Measurements from ENCODE around the gene TCF7L1.

The TCF7L1 gene, protein sequence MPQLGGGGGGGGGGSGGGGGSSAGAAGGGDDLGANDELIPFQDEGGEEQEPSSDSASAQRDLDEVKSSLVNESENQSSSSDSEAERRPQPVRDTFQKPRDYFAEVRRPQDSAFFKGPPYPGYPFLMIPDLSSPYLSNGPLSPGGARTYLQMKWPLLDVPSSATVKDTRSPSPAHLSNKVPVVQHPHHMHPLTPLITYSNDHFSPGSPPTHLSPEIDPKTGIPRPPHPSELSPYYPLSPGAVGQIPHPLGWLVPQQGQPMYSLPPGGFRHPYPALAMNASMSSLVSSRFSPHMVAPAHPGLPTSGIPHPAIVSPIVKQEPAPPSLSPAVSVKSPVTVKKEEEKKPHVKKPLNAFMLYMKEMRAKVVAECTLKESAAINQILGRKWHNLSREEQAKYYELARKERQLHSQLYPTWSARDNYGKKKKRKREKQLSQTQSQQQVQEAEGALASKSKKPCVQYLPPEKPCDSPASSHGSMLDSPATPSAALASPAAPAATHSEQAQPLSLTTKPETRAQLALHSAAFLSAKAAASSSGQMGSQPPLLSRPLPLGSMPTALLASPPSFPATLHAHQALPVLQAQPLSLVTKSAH

DNA sequence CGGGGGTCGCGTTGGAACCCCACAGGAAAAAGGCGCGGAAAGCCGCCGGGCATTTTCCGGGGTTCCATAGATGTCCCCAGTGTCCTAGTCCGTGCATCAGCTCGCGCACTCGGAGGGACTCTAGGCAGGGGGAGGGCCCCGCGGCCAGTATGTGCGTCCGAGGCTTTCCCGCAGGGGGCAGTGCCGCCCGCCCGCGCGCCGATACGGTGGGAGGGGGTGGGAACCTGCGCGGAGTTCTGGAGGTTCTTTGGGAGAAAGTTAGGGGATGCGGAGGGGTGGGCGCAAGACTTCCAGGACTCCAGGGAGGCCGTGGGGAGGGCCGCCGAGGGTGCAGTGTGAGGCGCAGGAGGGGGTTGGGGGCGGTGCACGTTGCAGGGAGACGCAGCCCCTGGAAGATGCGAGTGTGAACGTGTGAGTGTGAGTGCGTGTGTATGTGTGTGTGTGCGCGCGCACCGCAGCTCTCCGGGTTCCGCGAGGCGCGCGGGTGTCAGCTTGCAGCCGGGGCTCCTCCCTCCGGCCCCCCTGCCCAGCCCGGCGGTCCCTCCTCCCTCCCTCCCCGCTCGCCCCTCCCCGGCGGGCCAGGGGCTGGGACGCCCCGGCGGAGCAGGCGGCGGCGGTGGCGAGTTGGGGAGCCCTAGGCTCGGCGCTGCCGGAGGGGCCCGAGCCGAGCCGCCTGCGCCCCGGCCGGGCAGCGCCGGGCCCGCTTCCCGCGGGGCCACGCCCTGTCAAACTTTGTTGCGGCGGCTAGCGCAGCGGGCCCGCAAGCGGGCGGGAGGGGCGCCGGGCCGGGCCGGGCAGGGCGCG is at the start of gene TCF7L1:
Gene TCF7L1, plus strand, starts transcription at position 559 of the 804 bp plus-strand sequence. CDS start 293 bp downstream, outside the sequence.
- DNase-seq (ENCODE audit: low read depth) = peak; percentile 62
- peak within 1 kb of the TSS; percentile 76 for H3K4me3 ChIP-seq (ENCODE audit: control insufficient read depth, low read depth, low read length)
- peak; percentile 94 for TF ChIP-seq CTCF (IDR thresholded peaks at IDR 0.05; ENCODE audit: control insufficient read depth, insufficient read depth, low read depth, low read length, missing control alignments)

DNA sequence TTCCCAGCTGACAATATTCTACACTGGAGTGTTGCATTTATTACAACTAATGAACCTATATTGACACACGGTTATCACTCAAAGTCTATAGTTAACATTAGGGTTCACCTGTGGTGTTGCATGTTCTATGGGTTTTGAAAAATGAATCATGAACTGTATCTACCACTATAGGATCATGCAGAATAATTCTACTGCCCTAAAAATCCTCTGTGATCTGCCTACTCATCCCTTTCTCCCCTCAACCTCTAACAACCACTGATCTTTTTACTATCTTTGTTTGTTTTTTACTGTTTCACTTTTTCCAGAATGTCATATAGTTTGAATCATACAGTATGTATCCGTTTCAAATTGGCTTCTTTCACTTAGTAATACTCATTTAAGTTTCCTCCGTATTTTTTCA is 47.6 kb upstream of the TCF7L1 start:
- no peak for DNase-seq (ENCODE audit: low read depth)
- TF ChIP-seq CTCF (IDR thresholded peaks at IDR 0.05; ENCODE audit: control insufficient read depth, insufficient read depth, low read depth, low read length, missing control alignments) = no peak
- no peak overlapping the region for H3K4me3 ChIP-seq (ENCODE audit: control insufficient read depth, low read depth, low read length)

GRCh38 chr2:85087541-85087940 is 45.7 kb upstream of the TCF7L1 start:
- TF ChIP-seq CTCF (IDR thresholded peaks at IDR 0.05; ENCODE audit: control insufficient read depth, insufficient read depth, low read depth, low read length, missing control alignments) = no peak
- H3K4me3 ChIP-seq (ENCODE audit: control insufficient read depth, low read depth, low read length) = no peak overlapping the region
- DNase-seq (ENCODE audit: low read depth) = no peak

DNA sequence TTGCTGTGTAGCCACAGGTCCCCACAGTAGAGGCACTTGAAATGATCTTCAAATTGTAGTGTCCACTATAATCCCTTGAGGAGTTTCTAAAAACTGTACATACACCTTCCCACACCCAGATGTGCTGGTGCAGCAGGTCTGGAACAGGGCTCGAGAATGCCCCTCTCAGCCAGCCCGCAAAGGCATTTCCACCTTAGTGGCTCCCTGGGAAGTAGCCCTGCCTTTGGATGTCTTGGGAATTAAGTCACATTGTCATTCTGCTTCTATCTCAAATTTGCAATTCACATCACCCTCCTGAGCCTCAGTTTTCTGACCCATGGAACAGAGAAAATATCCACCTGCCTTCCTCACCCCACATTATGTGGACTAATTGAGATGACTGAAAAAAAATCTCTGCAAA is 44.3 kb upstream of the TCF7L1 start:
- no peak for TF ChIP-seq CTCF (IDR thresholded peaks at IDR 0.05; ENCODE audit: control insufficient read depth, insufficient read depth, low read depth, low read length, missing control alignments)
- no peak for DNase-seq (ENCODE audit: low read depth)
- H3K4me3 ChIP-seq (ENCODE audit: control insufficient read depth, low read depth, low read length) = no peak overlapping the region

- no peak for DNase-seq (ENCODE audit: low read depth)
- TF ChIP-seq CTCF (IDR thresholded peaks at IDR 0.05; ENCODE audit: control insufficient read depth, insufficient read depth, low read depth, low read length, missing control alignments) = no peak
- H3K4me3 ChIP-seq (ENCODE audit: control insufficient read depth, low read depth, low read length) = no peak overlapping the region
Measured at GRCh38 chr2:85089585-85089984, 43.6 kb upstream of the TCF7L1 start.

DNA sequence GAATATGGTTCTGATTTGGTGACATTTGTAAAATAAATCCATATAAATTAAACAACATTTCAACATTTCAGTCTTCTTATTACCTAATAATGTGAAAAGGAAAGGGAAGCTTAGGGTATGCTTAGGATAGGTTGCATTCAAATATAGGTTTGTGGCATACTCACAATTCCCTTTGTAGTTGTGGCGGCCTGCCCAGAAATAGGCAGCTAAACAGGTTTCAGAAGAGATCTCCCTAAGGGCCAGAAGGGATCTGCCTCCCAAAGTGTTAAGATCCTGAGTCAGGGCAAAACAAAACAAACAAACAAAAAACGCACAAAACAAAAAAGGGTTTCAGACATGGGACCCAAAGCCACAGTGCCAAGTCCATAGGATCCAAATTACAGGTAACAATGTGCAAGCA is 41.4 kb upstream of the TCF7L1 start:
- no peak overlapping the region for H3K4me3 ChIP-seq (ENCODE audit: control insufficient read depth, low read depth, low read length)
- no peak for DNase-seq (ENCODE audit: low read depth)
- no peak for TF ChIP-seq CTCF (IDR thresholded peaks at IDR 0.05; ENCODE audit: control insufficient read depth, insufficient read depth, low read depth, low read length, missing control alignments)
